H1 (cell line): ENCODE results near the gene CLN3. TPM values are rescaled to one million over a fixed set of nuclear protein-coding genes. Genes with fewer than 3 reads are reported as not detected.

Source experiments
- BCL11A ChIP-seq, 2 experiments: IDR thresholded peaks; one replicate each; pipeline ENCODE4 v1.6.1; 2011; ENCODE audit warnings: low read depth in 2 of 2, low read length in 2 of 2, mild to moderate bottlenecking in 2 of 2
- SIX5 ChIP-seq: IDR thresholded peaks from 2 replicates; pipeline ENCODE4 v1.6.1; 2011; ENCODE audit warnings: mild to moderate bottlenecking, low read depth, low read length
- SRF ChIP-seq: IDR thresholded peaks from 2 replicates; pipeline ENCODE4 v1.6.1; 2011; ENCODE audit warnings: mild to moderate bottlenecking, low read depth, low read length, moderate library complexity
- polyA plus RNA-seq, 7 experiments: library from polyadenylated mRNA; depleted of rRNA in 3 of 7; stranded (reverse) in 5 of 7; unstranded in 2 of 7; fragments of >200 nt in 5 of 7; fragments of 200-250 nt in 2 of 7; gene quantifications; 1 replicate in 5 of 7; 2 replicates in 1 of 7; 4 replicates in 1 of 7; pipeline versions ENCODE4 v1.2.1 to v1.2.3, GENCODE V29; 2011 to 2013; ENCODE audit warnings: missing spikeins in 2 of 7, mixed read lengths in 2 of 7
- total RNA-seq: library from RNA; stranded (reverse); fragmentation: NEBNext Ultra II Directional; extraction: Animal tissue kit (Norgen Biotek cat#: 25700); gene quantifications from 2 replicates; pipeline ENCODE4 v1.2.1, GENCODE V29; 2021
- TF ChIP-seq, protein P1 (sequence below): fragments of 300-600 bp; sonication (generic); IDR thresholded peaks from 2 replicates; pipeline ENCODE4 v1.7.1; 2012; ENCODE audit warnings: low read length, moderate library complexity, mild to moderate bottlenecking, inconsistent platforms; ENCODE audit not compliant: insufficient replicate concordance

The CLN3 gene
- total and polyA plus RNA-seq, 2 of the 8 experiments (the other 6 are each of a cell fraction or from before 2014, with no cell fraction given) = 22.9 to 44.3 TPM

DNA sequence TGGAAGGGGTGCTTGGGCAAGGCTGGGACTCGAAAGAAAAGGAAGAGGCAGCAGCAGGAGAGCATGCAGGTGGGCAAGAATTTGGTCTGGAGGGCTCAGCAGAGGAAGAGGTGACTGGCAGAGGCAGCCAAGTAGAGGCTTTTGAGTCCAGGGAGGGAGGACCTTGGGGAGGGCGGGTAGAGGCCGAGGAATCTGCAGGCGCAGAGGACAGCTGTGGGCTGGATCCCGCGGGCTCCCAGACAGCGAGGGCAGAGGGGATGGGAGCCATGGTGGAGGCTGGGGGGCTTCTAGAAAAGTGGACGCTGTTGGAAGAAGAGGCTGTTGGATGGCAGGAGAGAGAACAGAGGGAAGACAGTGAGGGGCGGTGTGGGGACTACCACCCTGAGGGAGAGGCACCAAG, 5.5 kb upstream of the CLN3 start (continued):
- TF ChIP-seq, protein P1, sequence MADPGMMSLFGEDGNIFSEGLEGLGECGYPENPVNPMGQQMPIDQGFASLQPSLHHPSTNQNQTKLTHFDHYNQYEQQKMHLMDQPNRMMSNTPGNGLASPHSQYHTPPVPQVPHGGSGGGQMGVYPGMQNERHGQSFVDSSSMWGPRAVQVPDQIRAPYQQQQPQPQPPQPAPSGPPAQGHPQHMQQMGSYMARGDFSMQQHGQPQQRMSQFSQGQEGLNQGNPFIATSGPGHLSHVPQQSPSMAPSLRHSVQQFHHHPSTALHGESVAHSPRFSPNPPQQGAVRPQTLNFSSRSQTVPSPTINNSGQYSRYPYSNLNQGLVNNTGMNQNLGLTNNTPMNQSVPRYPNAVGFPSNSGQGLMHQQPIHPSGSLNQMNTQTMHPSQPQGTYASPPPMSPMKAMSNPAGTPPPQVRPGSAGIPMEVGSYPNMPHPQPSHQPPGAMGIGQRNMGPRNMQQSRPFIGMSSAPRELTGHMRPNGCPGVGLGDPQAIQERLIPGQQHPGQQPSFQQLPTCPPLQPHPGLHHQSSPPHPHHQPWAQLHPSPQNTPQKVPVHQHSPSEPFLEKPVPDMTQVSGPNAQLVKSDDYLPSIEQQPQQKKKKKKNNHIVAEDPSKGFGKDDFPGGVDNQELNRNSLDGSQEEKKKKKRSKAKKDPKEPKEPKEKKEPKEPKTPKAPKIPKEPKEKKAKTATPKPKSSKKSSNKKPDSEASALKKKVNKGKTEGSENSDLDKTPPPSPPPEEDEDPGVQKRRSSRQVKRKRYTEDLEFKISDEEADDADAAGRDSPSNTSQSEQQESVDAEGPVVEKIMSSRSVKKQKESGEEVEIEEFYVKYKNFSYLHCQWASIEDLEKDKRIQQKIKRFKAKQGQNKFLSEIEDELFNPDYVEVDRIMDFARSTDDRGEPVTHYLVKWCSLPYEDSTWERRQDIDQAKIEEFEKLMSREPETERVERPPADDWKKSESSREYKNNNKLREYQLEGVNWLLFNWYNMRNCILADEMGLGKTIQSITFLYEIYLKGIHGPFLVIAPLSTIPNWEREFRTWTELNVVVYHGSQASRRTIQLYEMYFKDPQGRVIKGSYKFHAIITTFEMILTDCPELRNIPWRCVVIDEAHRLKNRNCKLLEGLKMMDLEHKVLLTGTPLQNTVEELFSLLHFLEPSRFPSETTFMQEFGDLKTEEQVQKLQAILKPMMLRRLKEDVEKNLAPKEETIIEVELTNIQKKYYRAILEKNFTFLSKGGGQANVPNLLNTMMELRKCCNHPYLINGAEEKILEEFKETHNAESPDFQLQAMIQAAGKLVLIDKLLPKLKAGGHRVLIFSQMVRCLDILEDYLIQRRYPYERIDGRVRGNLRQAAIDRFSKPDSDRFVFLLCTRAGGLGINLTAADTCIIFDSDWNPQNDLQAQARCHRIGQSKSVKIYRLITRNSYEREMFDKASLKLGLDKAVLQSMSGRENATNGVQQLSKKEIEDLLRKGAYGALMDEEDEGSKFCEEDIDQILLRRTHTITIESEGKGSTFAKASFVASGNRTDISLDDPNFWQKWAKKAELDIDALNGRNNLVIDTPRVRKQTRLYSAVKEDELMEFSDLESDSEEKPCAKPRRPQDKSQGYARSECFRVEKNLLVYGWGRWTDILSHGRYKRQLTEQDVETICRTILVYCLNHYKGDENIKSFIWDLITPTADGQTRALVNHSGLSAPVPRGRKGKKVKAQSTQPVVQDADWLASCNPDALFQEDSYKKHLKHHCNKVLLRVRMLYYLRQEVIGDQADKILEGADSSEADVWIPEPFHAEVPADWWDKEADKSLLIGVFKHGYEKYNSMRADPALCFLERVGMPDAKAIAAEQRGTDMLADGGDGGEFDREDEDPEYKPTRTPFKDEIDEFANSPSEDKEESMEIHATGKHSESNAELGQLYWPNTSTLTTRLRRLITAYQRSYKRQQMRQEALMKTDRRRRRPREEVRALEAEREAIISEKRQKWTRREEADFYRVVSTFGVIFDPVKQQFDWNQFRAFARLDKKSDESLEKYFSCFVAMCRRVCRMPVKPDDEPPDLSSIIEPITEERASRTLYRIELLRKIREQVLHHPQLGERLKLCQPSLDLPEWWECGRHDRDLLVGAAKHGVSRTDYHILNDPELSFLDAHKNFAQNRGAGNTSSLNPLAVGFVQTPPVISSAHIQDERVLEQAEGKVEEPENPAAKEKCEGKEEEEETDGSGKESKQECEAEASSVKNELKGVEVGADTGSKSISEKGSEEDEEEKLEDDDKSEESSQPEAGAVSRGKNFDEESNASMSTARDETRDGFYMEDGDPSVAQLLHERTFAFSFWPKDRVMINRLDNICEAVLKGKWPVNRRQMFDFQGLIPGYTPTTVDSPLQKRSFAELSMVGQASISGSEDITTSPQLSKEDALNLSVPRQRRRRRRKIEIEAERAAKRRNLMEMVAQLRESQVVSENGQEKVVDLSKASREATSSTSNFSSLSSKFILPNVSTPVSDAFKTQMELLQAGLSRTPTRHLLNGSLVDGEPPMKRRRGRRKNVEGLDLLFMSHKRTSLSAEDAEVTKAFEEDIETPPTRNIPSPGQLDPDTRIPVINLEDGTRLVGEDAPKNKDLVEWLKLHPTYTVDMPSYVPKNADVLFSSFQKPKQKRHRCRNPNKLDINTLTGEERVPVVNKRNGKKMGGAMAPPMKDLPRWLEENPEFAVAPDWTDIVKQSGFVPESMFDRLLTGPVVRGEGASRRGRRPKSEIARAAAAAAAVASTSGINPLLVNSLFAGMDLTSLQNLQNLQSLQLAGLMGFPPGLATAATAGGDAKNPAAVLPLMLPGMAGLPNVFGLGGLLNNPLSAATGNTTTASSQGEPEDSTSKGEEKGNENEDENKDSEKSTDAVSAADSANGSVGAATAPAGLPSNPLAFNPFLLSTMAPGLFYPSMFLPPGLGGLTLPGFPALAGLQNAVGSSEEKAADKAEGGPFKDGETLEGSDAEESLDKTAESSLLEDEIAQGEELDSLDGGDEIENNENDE = no peak
- TF ChIP-seq SRF (no peak), SIX5 (no peak), BCL11A (IDR thresholded peaks at IDR 0.05; ENCODE audit: low read depth in 2 of 2, low read length in 2 of 2) (no peak)
